Measurements from ENCODE around the gene RASSF5. TPM values are rescaled to one million over a fixed set of nuclear protein-coding genes. Genes with fewer than 3 reads are reported as not detected.

The RASSF5 gene
- total RNA-seq, 2 experiments from 2014 or later, result 215 to 218 TPM

GRCh38 chr1:206637605-206638004 is 130.3 kb downstream of the RASSF5 start:
- POLR2A ChIA-PET, result interaction anchor here (0.8 to 3.3 kb wide), 5 partner anchors 11 to 167 kb away, joined by 3 to 19 read pairs (median 3); partner anchors contain the start of gene IKBKE

More at GRCh38 chr1:206637605-206638004, 130.3 kb downstream of the RASSF5 start:
- intact Hi-C loops (cut with micrococcal nuclease), result no loop called here
- no peak for ATAC-seq
- Mint-ChIP-seq H3K27ac (no peak overlapping the region), H3K36me3 (ENCODE audit: low read depth) (peaks cover 3% of the 10 kb centered on the region), H3K4me3 (no peak overlapping the region), H3K4me1 (ENCODE audit: low read depth) (peaks cover 25% of the 10 kb centered on the region), H3K9me3 (no peaks in the 10 kb centered on the region), H3K27me3 (peaks cover 21% of the 10 kb centered on the region)
- TF ChIP-seq CTCF (IDR thresholded peaks at IDR 0.05), result no peak
- DNase-seq, result no peak
- CTCF ChIA-PET, result interaction anchor here (0.7 to 9.2 kb wide), 6 partner anchors 10 to 288 kb away, joined by 3 to 340 read pairs (median 3); partner anchors contain the start of gene IL20

Small RNA genes lying within 50 kb of the gene (microRNA-seq; reads per million reads assigned to microRNA genes)
- gene MIR6769B (ENCODE audit: borderline microRNAs expressed, borderline replicate concordance), result 1.8 reads per million

Other genes with a start within 250 kb of the RASSF5 start
- 10 to 100 TPM; 14.3 to 14.9 TPM for gene IKBKE, start 37.1 kb upstream of the RASSF5 start, total RNA-seq
- 100 to 1,000 TPM; 100 to 102 TPM for gene EIF2D, start 104.9 kb downstream of the RASSF5 start, total RNA-seq
- 1 to 10 TPM; 4.7 to 4.9 TPM for gene DYRK3, start 128.0 kb downstream of the RASSF5 start, total RNA-seq
- 10 to 100 TPM; 50.4 to 51.4 TPM for gene MAPKAPK2, start 177.4 kb downstream of the RASSF5 start, total RNA-seq

Data from activated CD8-positive, alpha-beta T cell treated with anti-CD3 and anti-CD28 coated beads for 36 hours (primary cell).